Mesenchymal stem cell (in vitro differentiated cells and primary cell): ENCODE results near the gene POLR2M.
A peak's percentile ranks its signal among the peaks of the same experiment; 100 is the strongest.

Experiments used
- DNase-seq: peaks from one replicate; pipeline ENCODE4 v3.0.0-alpha.2; 2013
- H2AFZ ChIP-seq: one replicate; pipeline ENCODE4 v1.6.1; 2013; ENCODE audit warnings: low read depth, mild to moderate bottlenecking, control low read depth, inconsistent platforms, low read length, moderate library complexity
- H2AK5ac ChIP-seq: 2 replicates; pipeline ENCODE4 v1.6.1; 2013; ENCODE audit warnings: low read length, moderate library complexity, mild to moderate bottlenecking, inconsistent platforms; ENCODE audit not compliant: severe bottlenecking
- H2BK120ac ChIP-seq: one replicate; pipeline ENCODE4 v1.6.1; 2013; ENCODE audit warnings: low read depth, mild to moderate bottlenecking, inconsistent platforms, low read length, moderate library complexity
- H2BK12ac ChIP-seq, 2 experiments: one replicate each; pipeline ENCODE4 v1.6.1; 2013; ENCODE audit warnings: inconsistent platforms in 2 of 2, low read length in 2 of 2, mild to moderate bottlenecking in 2 of 2, moderate library complexity in 2 of 2, control low read depth in 1 of 2
- H2BK15ac ChIP-seq: one replicate; pipeline ENCODE4 v1.6.1; 2013; ENCODE audit warnings: mild to moderate bottlenecking, low read depth, inconsistent platforms; ENCODE audit not compliant: poor library complexity, severe bottlenecking
- H2BK5ac ChIP-seq: 2 replicates; pipeline ENCODE4 v1.6.1; 2013; ENCODE audit warnings: low read depth, mild to moderate bottlenecking, low read length, control low read depth, inconsistent platforms; ENCODE audit not compliant: poor library complexity, severe bottlenecking
- H3K14ac ChIP-seq, 2 experiments: one replicate each; pipeline ENCODE4 v1.6.1; 2013; ENCODE audit warnings: inconsistent platforms in 2 of 2, low read length in 2 of 2, control low read depth in 1 of 2, mild to moderate bottlenecking in 1 of 2, moderate library complexity in 1 of 2
- H3K18ac ChIP-seq, 2 experiments: one replicate each; pipeline ENCODE4 v1.6.1; 2013; ENCODE audit warnings: inconsistent platforms in 2 of 2, low read length in 2 of 2, control low read depth in 1 of 2, low read depth in 1 of 2, mild to moderate bottlenecking in 1 of 2
- H3K23ac ChIP-seq, 2 experiments: one replicate each; pipeline ENCODE4 v1.6.1; 2013; ENCODE audit warnings: inconsistent platforms in 2 of 2, low read length in 2 of 2, mild to moderate bottlenecking in 2 of 2, moderate library complexity in 2 of 2, control low read depth in 1 of 2
- H3K27ac ChIP-seq: 2 replicates; pipeline ENCODE4 v1.5.1; 2013; ENCODE audit warnings: mild to moderate bottlenecking, moderate library complexity, low read length, control low read depth, inconsistent platforms; ENCODE audit not compliant: poor library complexity, severe bottlenecking
- H3K27me3 ChIP-seq, 2 experiments: 2 replicates each; pipeline versions ENCODE4 v1.6.1 to v1.7.0; 2013; ENCODE audit warnings: low read length in 2 of 2, mild to moderate bottlenecking in 2 of 2, moderate library complexity in 2 of 2, control low read depth in 1 of 2, inconsistent platforms in 1 of 2; ENCODE audit not compliant: control insufficient read depth in 1 of 2, insufficient read depth in 1 of 2
- H3K36me3 ChIP-seq, 2 experiments: 2 replicates each; pipeline versions ENCODE4 v1.6.1 to v1.7.0; 2013; ENCODE audit warnings: low read length in 2 of 2, control low read depth in 1 of 2, inconsistent platforms in 1 of 2, low read depth in 1 of 2, mild to moderate bottlenecking in 1 of 2; ENCODE audit not compliant: insufficient read depth in 2 of 2, control insufficient read depth in 1 of 2
- H3K4ac ChIP-seq, 2 experiments: one replicate each; pipeline ENCODE4 v1.6.1; 2013; ENCODE audit warnings: inconsistent platforms in 2 of 2, low read length in 2 of 2, mild to moderate bottlenecking in 2 of 2, moderate library complexity in 2 of 2, control low read depth in 1 of 2, low read depth in 1 of 2
- H3K4me1 ChIP-seq: 2 replicates; pipeline ENCODE4 v1.6.1; 2013; ENCODE audit warnings: low read depth, low read length, control low read depth; ENCODE audit not compliant: control insufficient read depth, insufficient read depth
- H3K4me2 ChIP-seq: 2 replicates; pipeline ENCODE4 v1.6.1; 2013; ENCODE audit warnings: low read length, mild to moderate bottlenecking, inconsistent platforms; ENCODE audit not compliant: poor library complexity, severe bottlenecking
- H3K4me3 ChIP-seq, 2 experiments: 2 replicates each; pipeline versions ENCODE4 v1.5.1 to v1.7.0; 2013; ENCODE audit warnings: low read length in 2 of 2, mild to moderate bottlenecking in 2 of 2, control low read depth in 1 of 2, low read depth in 1 of 2; ENCODE audit not compliant: insufficient read depth in 1 of 2
- H3K79me1 ChIP-seq: replicated peaks from 2 replicates; pipeline ENCODE4 v1.6.1; 2013; ENCODE audit warnings: mild to moderate bottlenecking, control low read depth, low read length, inconsistent platforms; ENCODE audit not compliant: poor library complexity, severe bottlenecking
- H3K9ac ChIP-seq: 2 replicates; pipeline ENCODE4 v1.7.0; 2013; ENCODE audit warnings: mild to moderate bottlenecking, low read length, moderate library complexity
- H3K9me3 ChIP-seq: 2 replicates; pipeline ENCODE4 v1.7.0; 2013; ENCODE audit warnings: mild to moderate bottlenecking, low read length; ENCODE audit not compliant: control insufficient read depth
- H4K8ac ChIP-seq: one replicate; pipeline ENCODE4 v1.6.1; 2013; ENCODE audit warnings: inconsistent platforms, mild to moderate bottlenecking, low read length, moderate library complexity
- H4K91ac ChIP-seq: one replicate; pipeline ENCODE4 v1.6.1; 2013; ENCODE audit warnings: mild to moderate bottlenecking, low read length, inconsistent platforms
- WGBS: methylation state at CpG from one replicate; pipeline ENCODE4 v1.1.7; 2013; ENCODE audit warnings: mixed read lengths; 5-methylcytosine and 5-hydroxymethylcytosine counted together

The POLR2M gene

DNA sequence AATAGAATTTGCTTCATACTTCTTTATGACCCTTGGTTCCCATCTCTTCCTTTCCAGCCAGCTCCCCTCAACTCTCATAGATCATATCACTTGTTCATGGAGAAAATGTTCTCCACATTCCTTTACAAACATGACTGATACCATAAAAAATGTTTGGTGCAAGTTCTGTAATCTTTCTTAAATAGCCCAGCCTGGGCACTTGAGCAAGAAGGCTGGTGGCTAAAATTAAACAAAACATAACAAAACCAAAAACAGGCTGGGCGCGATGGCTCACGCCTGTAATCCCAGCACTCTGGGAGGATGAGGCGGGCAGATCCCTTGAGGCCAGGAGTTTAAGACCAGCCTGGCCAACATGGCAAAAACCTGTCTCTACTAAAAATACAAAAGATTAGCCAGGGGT lies 8.9 kb upstream of the POLR2M start:
- no peak overlapping the region for H3K4me2 ChIP-seq
- H2AFZ ChIP-seq = no peak overlapping the region
- H2BK5ac ChIP-seq = no peak overlapping the region
- no peak overlapping the region for H3K27ac ChIP-seq
- H4K8ac ChIP-seq = no peak overlapping the region
- no peak overlapping the region for H2AK5ac ChIP-seq
- H2BK12ac ChIP-seq = no peak overlapping the region
- H3K36me3 ChIP-seq = no peaks in the 10 kb centered on the region
- no peak overlapping the region for H3K4me3 ChIP-seq
- H2BK120ac ChIP-seq = no peak overlapping the region
- no peak overlapping the region for H3K14ac ChIP-seq
- H3K4ac ChIP-seq = no peak overlapping the region
- no peak overlapping the region for H4K91ac ChIP-seq
- no peak overlapping the region for H3K9ac ChIP-seq
- no peak overlapping the region for H3K18ac ChIP-seq
- WGBS = 71% methylated on average over 4 of the region's 4 CpGs
- H3K9me3 ChIP-seq = no peaks in the 10 kb centered on the region
- peak; percentile 17 for DNase-seq
- no peaks in the 10 kb centered on the region for H3K27me3 ChIP-seq
- H3K79me1 ChIP-seq = no peaks in the 10 kb centered on the region
- H3K4me1 ChIP-seq = no peaks in the 10 kb centered on the region
- H2BK15ac ChIP-seq = no peak overlapping the region
- H3K23ac ChIP-seq = no peak overlapping the region

DNA sequence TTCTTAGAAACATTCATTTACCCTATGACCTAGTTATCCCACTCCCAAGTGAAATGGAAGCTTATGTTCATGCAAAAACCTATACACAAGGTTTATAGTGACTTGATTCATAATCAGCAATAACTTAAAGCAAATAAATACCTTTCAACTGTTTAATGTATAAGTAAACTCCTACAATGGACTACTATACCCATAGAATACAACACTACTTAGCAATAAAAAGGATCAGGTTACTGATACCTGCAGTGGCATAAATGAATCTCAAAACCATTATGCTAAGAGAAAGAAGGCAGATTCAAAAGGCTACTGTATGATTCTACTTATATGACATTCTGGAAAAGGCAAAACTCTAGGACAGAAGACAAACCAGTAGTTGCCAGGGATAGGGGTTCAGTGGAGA lies 8.3 kb upstream of the POLR2M start:
- Histone ChIP-seq H3K4me3 (no peak overlapping the region), H3K9me3 (no peaks in the 10 kb centered on the region), H2BK12ac (no peak overlapping the region), H2BK15ac (no peak overlapping the region), H4K8ac (no peak overlapping the region), H2AFZ (no peak overlapping the region), H3K79me1 (no peaks in the 10 kb centered on the region), H3K36me3 (no peaks in the 10 kb centered on the region), H2BK120ac (no peak overlapping the region), H3K4me1 (no peaks in the 10 kb centered on the region), H3K4ac (no peak overlapping the region), H2BK5ac (no peak overlapping the region), H2AK5ac (no peak overlapping the region), H3K27ac (no peak overlapping the region), H3K14ac (no peak overlapping the region), H3K18ac (no peak overlapping the region), H3K27me3 (no peaks in the 10 kb centered on the region), H3K9ac (no peak overlapping the region), H4K91ac (no peak overlapping the region), H3K4me2 (no peak overlapping the region), H3K23ac (no peak overlapping the region)
- no peak for DNase-seq

DNA sequence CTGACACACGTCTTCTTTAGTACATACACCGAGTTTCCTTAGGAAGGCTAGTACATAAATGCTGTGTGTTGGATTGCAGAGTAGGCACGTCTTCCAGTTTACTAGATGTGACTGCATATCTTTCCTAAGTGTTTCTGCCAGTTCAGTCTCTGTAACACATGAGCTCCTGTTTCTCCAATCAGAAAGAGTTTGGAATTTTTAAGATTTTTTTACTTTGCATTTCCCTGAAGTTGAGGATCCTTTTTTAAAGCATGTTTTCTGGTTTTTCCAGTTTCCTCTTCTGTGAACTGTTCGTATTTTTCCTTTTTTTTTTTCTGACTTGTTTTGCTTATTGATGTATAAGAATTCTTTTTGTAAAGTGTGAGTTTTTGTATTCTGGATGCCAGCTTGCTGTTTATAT lies 7.5 kb upstream of the POLR2M start:
- Histone ChIP-seq H2AFZ (no peak overlapping the region), H3K23ac (no peak overlapping the region), H3K4me1 (no peaks in the 10 kb centered on the region), H2AK5ac (no peak overlapping the region), H3K4me3 (no peak overlapping the region), H2BK5ac (no peak overlapping the region), H3K9me3 (no peaks in the 10 kb centered on the region), H4K91ac (no peak overlapping the region), H3K4me2 (no peak overlapping the region), H3K18ac (no peak overlapping the region), H3K27me3 (no peaks in the 10 kb centered on the region), H3K9ac (no peak overlapping the region), H3K79me1 (no peaks in the 10 kb centered on the region), H4K8ac (no peak overlapping the region), H2BK15ac (no peak overlapping the region), H3K14ac (no peak overlapping the region), H3K36me3 (no peaks in the 10 kb centered on the region), H2BK120ac (no peak overlapping the region), H2BK12ac (no peak overlapping the region), H3K4ac (no peak overlapping the region), H3K27ac (no peak overlapping the region)
- no peak for DNase-seq
- WGBS = 83% methylated on average over 3 of the region's 4 CpGs

DNA sequence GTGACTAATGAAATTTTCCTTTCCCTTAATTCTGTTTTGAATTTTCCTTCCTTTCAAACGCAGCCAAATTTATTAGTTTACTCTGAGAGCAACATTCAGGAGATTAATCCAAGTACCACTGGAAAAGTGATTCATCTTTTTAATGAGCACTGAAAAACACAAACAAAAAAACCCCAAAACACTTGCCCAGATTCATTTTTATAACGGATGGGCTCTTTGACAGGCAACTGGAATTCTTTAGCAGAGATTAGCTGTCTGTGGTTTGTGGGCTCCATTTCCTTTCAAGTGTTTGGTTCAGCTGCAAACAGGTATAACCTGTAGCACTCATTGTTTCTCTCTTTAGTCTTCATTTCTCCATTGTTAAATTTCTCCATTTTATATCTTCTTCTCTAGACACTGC lies 3.1 kb upstream of the POLR2M start:
- WGBS = 21% methylated on average over 1 of the region's 2 CpGs
- H2BK5ac ChIP-seq = no peak overlapping the region
- H3K4me2 ChIP-seq = no peak overlapping the region
- H2AFZ ChIP-seq = no peak overlapping the region
- no peak overlapping the region for H4K91ac ChIP-seq
- peak; percentile 22 for DNase-seq
- H3K9ac ChIP-seq = no peak overlapping the region
- H2BK120ac ChIP-seq = no peak overlapping the region
- no peak overlapping the region for H2AK5ac ChIP-seq
- peaks cover 3% of the 10 kb centered on the region for H3K4me1 ChIP-seq
- H2BK15ac ChIP-seq = no peak overlapping the region
- no peaks in the 10 kb centered on the region for H3K79me1 ChIP-seq
- no peak overlapping the region for H3K4me3 ChIP-seq
- H3K36me3 ChIP-seq = no peaks in the 10 kb centered on the region
- H3K27me3 ChIP-seq = no peaks in the 10 kb centered on the region
- H4K8ac ChIP-seq = no peak overlapping the region
- H2BK12ac ChIP-seq = no peak overlapping the region
- H3K23ac ChIP-seq = no peak overlapping the region
- no peak overlapping the region for H3K4ac ChIP-seq
- H3K14ac ChIP-seq = no peak overlapping the region
- H3K9me3 ChIP-seq = no peaks in the 10 kb centered on the region
- H3K18ac ChIP-seq = no peak overlapping the region
- H3K27ac ChIP-seq = no peak overlapping the region
